H1 (cell line): ENCODE measurements around the gene CAPN11.

Experiments
- BCL11A ChIP-seq, 2 experiments: IDR thresholded peaks; one replicate each; pipeline ENCODE4 v1.6.1; 2011; ENCODE audit warnings: low read depth in 2 of 2, low read length in 2 of 2, mild to moderate bottlenecking in 2 of 2
- CEBPB ChIP-seq: IDR thresholded peaks from 2 replicates; pipeline ENCODE4 v1.6.1; 2012; ENCODE audit warnings: low read depth, low read length
- EGR1 ChIP-seq: IDR thresholded peaks from 2 replicates; pipeline ENCODE4 v1.6.1; 2011; ENCODE audit warnings: low read depth, low read length, borderline replicate concordance
- HDAC2 ChIP-seq, 2 experiments: fragments of 300-600 bp in 1 of 2; sonication (generic) in 1 of 2; IDR thresholded peaks; 2 replicates each; pipeline ENCODE4 v1.6.1; 2011 to 2012; ENCODE audit warnings: low read depth in 2 of 2, low read length in 2 of 2, mild to moderate bottlenecking in 2 of 2, moderate library complexity in 2 of 2, borderline replicate concordance in 1 of 2, inconsistent platforms in 1 of 2
- POLR2AphosphoS5 ChIP-seq: IDR thresholded peaks from 2 replicates; pipeline ENCODE4 v1.6.1; 2011; ENCODE audit warnings: low read depth, low read length
- SIX5 ChIP-seq: IDR thresholded peaks from 2 replicates; pipeline ENCODE4 v1.6.1; 2011; ENCODE audit warnings: mild to moderate bottlenecking, low read depth, low read length
- TF ChIP-seq, protein P1 (sequence below), 3 experiments: IDR thresholded peaks; 1 replicate in 2 of 3; 2 replicates in 1 of 3; pipeline versions ENCODE4 v1.5.1 to v1.6.1; 2011; ENCODE audit warnings: low read length in 3 of 3, mild to moderate bottlenecking in 3 of 3, inconsistent platforms in 2 of 3, low read depth in 1 of 3, moderate library complexity in 1 of 3; ENCODE audit not compliant: insufficient read depth in 1 of 3; ENCODE audit errors: control extremely low read depth in 1 of 3

DNA sequence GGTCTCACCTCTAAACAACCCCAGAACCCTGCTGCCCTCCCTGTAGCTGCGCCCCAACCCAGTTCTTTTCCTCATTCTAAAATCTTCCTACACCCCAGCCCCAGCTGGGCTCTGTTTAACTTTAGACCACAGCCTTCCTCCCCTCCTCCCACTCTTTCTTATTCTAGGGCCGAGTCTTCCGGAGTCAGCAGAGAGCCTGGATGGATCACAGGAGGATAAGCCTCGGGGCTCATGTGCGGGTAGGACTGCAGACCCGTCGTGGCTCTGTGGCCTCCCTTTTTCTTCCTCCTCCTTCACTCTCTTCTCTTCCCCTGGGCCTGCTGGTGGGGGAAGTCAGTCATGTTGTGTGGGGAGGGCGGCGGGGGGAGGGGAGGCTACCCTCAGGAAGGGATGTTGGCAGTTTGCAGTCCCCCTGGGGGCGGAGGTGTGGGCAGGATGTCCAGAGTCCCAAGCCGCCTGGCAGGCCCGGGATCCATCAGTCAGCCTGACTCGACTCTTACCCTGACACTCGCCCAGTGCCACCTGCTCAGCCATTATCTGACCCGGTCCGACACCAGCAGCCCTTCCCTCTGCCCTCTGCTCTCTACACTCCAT is 8.1 kb downstream of the CAPN11 start:
- TF ChIP-seq, protein P1, sequence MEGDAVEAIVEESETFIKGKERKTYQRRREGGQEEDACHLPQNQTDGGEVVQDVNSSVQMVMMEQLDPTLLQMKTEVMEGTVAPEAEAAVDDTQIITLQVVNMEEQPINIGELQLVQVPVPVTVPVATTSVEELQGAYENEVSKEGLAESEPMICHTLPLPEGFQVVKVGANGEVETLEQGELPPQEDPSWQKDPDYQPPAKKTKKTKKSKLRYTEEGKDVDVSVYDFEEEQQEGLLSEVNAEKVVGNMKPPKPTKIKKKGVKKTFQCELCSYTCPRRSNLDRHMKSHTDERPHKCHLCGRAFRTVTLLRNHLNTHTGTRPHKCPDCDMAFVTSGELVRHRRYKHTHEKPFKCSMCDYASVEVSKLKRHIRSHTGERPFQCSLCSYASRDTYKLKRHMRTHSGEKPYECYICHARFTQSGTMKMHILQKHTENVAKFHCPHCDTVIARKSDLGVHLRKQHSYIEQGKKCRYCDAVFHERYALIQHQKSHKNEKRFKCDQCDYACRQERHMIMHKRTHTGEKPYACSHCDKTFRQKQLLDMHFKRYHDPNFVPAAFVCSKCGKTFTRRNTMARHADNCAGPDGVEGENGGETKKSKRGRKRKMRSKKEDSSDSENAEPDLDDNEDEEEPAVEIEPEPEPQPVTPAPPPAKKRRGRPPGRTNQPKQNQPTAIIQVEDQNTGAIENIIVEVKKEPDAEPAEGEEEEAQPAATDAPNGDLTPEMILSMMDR (IDR thresholded peaks at IDR 0.05; ENCODE audit: control extremely low read depth in 1 of 3, insufficient read depth in 1 of 3, low read depth in 1 of 3, low read length in 3 of 3) = no peak
- TF ChIP-seq BCL11A (IDR thresholded peaks at IDR 0.05; ENCODE audit: low read depth in 2 of 2, low read length in 2 of 2) (no peak), HDAC2 (IDR thresholded peaks at IDR 0.05; ENCODE audit: borderline replicate concordance in 1 of 2, low read depth in 2 of 2, low read length in 2 of 2) (no peak), EGR1 (no peak), CEBPB (no peak), POLR2AphosphoS5 (no peak; the same call in 1 of the 2 replicates), SIX5 (no peak)
